ENCODE measurements around the gene CDX1. TPM values are rescaled to one million over a fixed set of nuclear protein-coding genes. Genes with fewer than 3 reads are reported as not detected.
A peak's percentile ranks its signal among the peaks of the same experiment; 100 is the strongest.

Gene CDX1
- total RNA-seq, 1 experiment from 2014 or later = 0.29 TPM

DNA sequence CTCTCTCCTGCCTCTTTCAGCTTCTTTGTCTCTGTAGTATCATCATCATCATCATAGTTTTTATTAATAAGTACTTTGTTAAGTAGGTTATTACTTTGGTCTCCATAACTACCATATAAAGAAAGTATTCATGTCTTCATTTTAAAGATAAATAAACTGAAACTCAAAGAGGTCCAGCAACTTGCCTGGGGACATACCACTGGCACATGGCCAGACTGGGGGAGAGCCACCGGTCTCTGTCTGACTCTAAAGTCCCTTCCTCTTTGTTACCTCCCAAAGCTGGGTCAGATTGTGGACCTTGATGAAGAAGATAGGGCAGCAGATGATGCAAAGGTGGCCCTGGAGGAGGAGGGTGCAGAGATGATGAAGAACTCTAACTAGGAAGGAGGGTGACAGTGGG is 8.5 kb downstream of the CDX1 start:
- CTCF ChIA-PET = interaction anchor here (0.7 to 1.8 kb wide), 9 partner anchors 12 to 78 kb away, joined by 3 to 15 read pairs (median 6); no protein-coding TSS in a partner anchor
- Mint-ChIP-seq H3K4me1 (ENCODE audit: low read depth, unreplicated experiment) (peaks cover 19% of the 10 kb centered on the region), H3K27me3 (ENCODE audit: insufficient read depth, unreplicated experiment) (no peaks in the 10 kb centered on the region)

DNA sequence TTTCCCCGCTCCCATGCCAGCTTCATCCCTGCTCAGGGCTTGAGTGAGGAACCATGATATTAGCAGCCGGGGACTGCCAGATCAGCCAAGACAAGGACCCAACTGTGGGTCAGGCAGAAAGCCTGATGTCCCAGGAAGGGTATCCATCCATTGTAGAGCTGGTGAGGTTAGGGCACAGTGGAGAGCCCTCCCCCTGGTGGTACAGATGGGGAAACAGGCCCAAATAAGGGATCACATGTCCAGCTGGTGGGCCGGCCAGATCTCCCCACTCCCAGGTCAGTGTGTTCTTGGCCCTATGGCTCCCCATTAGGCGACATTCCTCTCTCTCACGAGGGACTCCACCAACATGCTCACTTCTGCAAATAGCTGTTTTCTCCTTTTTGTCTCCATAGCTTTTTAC is 9.0 kb downstream of the CDX1 start:
- no peaks in the 10 kb centered on the region for H3K27me3 ChIP-seq (replicated peaks; ENCODE audit: control insufficient read depth, insufficient read depth, low read length)
- intact Hi-C loops (cut with micrococcal nuclease; ENCODE audit: unreplicated experiment) = loop anchor here (1.0 to 5.0 kb wide), 3 partner anchors 14 to 45 kb away; no protein-coding TSS in a partner anchor
- peaks cover 6% of the 10 kb centered on the region for H3K36me3 Mint-ChIP-seq (ENCODE audit: insufficient read depth, unreplicated experiment)
- H3K4me1 ChIP-seq = peaks cover 5% of the 10 kb centered on the region; the same call in 1 of the 2 replicates
- no peaks in the 10 kb centered on the region for H3K9me3 ChIP-seq
- no TSS peak for BruUV-seq (replicated peaks)
- H3K4me3 ChIP-seq (ENCODE audit: low read depth, low read length) = no peak overlapping the region
- no peak overlapping the region for H3K4me3 Mint-ChIP-seq (ENCODE audit: unreplicated experiment)
- DNase-seq = peak; percentile 62 to 72
- ChIA-PET CTCF (interaction anchor here (0.5 to 1.8 kb wide), 16 partner anchors 12 to 170 kb away, joined by 3 to 15 read pairs (median 3); no protein-coding TSS in a partner anchor), POLR2A (no interaction called here)
- H3K4me1 Mint-ChIP-seq (ENCODE audit: low read depth, unreplicated experiment) = peaks cover 19% of the 10 kb centered on the region
- no peaks in the 10 kb centered on the region for H3K9me3 Mint-ChIP-seq (ENCODE audit: unreplicated experiment)
- no peaks in the 10 kb centered on the region for H3K27me3 Mint-ChIP-seq (ENCODE audit: insufficient read depth, unreplicated experiment)
- no peak overlapping the region for H3K27ac Mint-ChIP-seq (ENCODE audit: unreplicated experiment)
- no peaks in the 10 kb centered on the region; the same call in 1 of the 2 replicates for H3K36me3 ChIP-seq (ENCODE audit: control insufficient read depth, insufficient read depth, low read length)
- TF ChIP-seq, protein P1, sequence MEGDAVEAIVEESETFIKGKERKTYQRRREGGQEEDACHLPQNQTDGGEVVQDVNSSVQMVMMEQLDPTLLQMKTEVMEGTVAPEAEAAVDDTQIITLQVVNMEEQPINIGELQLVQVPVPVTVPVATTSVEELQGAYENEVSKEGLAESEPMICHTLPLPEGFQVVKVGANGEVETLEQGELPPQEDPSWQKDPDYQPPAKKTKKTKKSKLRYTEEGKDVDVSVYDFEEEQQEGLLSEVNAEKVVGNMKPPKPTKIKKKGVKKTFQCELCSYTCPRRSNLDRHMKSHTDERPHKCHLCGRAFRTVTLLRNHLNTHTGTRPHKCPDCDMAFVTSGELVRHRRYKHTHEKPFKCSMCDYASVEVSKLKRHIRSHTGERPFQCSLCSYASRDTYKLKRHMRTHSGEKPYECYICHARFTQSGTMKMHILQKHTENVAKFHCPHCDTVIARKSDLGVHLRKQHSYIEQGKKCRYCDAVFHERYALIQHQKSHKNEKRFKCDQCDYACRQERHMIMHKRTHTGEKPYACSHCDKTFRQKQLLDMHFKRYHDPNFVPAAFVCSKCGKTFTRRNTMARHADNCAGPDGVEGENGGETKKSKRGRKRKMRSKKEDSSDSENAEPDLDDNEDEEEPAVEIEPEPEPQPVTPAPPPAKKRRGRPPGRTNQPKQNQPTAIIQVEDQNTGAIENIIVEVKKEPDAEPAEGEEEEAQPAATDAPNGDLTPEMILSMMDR (IDR thresholded peaks at IDR 0.05; ENCODE audit: insufficient read depth in 1 of 2, low read depth in 1 of 2, low read length in 1 of 2, severe bottlenecking in 1 of 2, unreplicated experiment in 1 of 2) = peak; percentile 63 to 67

More for the DNA sequence above, 8.5 kb downstream of the CDX1 start:
- no TSS peak for BruUV-seq (replicated peaks)
- peaks cover 6% of the 10 kb centered on the region for H3K36me3 Mint-ChIP-seq (ENCODE audit: insufficient read depth, unreplicated experiment)
- POLR2A ChIA-PET = no interaction called here
- intact Hi-C loops (cut with micrococcal nuclease; ENCODE audit: unreplicated experiment) = loop anchor here (1.0 to 5.0 kb wide), 3 partner anchors 14 to 45 kb away; no protein-coding TSS in a partner anchor
- H3K4me3 Mint-ChIP-seq (ENCODE audit: unreplicated experiment) = no peak overlapping the region
- no peaks in the 10 kb centered on the region for H3K27me3 ChIP-seq (replicated peaks; ENCODE audit: control insufficient read depth, insufficient read depth, low read length)
- H3K9me3 ChIP-seq = no peaks in the 10 kb centered on the region
- H3K4me1 ChIP-seq = peaks cover 5% of the 10 kb centered on the region; the same call in 1 of the 2 replicates
- TF ChIP-seq, protein P1 (IDR thresholded peaks at IDR 0.05; ENCODE audit: insufficient read depth in 1 of 2, low read depth in 1 of 2, low read length in 1 of 2, severe bottlenecking in 1 of 2, unreplicated experiment in 1 of 2) = no peak
- H3K36me3 ChIP-seq (ENCODE audit: control insufficient read depth, insufficient read depth, low read length) = no peaks in the 10 kb centered on the region; the same call in 1 of the 2 replicates
- H3K27ac Mint-ChIP-seq (ENCODE audit: unreplicated experiment) = no peak overlapping the region
- H3K4me3 ChIP-seq (ENCODE audit: low read depth, low read length) = no peak overlapping the region
- H3K9me3 Mint-ChIP-seq (ENCODE audit: unreplicated experiment) = no peaks in the 10 kb centered on the region
- DNase-seq = no peak

DNA sequence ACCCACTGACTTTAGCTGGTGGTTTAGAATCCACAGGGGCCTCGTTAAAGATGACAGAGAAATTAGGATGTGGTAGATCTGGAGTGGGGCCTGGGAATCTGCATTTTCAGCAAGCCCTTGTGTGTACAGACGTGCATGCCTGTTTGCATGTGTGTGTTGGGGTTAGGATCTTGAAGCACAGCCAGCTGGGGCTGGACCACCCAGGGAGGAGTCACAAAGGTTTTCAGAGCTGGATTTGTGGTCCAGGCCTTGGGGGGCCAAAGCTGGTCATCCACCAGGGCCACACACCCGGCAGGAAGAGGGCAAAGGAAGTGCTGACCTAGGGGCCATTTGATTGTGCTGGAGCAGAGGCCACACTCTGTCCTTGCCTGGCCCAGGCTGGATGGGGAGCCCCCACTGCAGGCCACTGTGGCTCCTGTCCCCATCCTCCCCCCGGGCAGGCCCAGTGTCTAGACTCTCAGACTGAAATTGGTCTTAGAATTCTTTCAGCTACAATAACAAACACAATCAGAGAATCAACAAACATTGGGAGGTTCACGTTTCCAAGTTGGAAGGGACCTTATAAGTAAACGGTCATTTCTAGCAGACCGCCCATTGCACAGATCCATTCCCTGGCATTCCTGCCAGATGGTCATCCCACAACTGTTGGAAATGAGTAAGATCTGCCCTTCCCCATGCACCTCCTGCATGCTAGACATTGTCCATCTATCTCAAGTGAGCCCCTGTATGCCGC is 10.3 kb downstream of the CDX1 start:
- Mint-ChIP-seq H3K36me3 (ENCODE audit: insufficient read depth, unreplicated experiment) (peaks cover 6% of the 10 kb centered on the region), H3K4me3 (ENCODE audit: unreplicated experiment) (no peak overlapping the region), H3K27ac (ENCODE audit: unreplicated experiment) (no peak overlapping the region), H3K27me3 (ENCODE audit: insufficient read depth, unreplicated experiment) (no peaks in the 10 kb centered on the region), H3K4me1 (ENCODE audit: low read depth, unreplicated experiment) (peaks cover 19% of the 10 kb centered on the region), H3K9me3 (ENCODE audit: unreplicated experiment) (no peaks in the 10 kb centered on the region)
- Histone ChIP-seq H3K27me3 (replicated peaks; ENCODE audit: control insufficient read depth, insufficient read depth, low read length) (no peaks in the 10 kb centered on the region), H3K4me1 (peaks cover 5% of the 10 kb centered on the region; the same call in 1 of the 2 replicates), H3K9me3 (no peaks in the 10 kb centered on the region), H3K4me3 (ENCODE audit: low read depth, low read length) (no peak overlapping the region), H3K36me3 (ENCODE audit: control insufficient read depth, insufficient read depth, low read length) (no peaks in the 10 kb centered on the region; the same call in 1 of the 2 replicates)
- BruUV-seq (replicated peaks) = no TSS peak
- no peak for DNase-seq
- POLR2A ChIA-PET = no interaction called here
- CTCF ChIA-PET = interaction anchor here (0.5 to 1.8 kb wide), 3 partner anchors 10 to 40 kb away, joined by 3 to 15 read pairs (median 5); no protein-coding TSS in a partner anchor
- TF ChIP-seq, protein P1 (IDR thresholded peaks at IDR 0.05; ENCODE audit: insufficient read depth in 1 of 2, low read depth in 1 of 2, low read length in 1 of 2, severe bottlenecking in 1 of 2, unreplicated experiment in 1 of 2) = no peak
- intact Hi-C loops (cut with micrococcal nuclease; ENCODE audit: unreplicated experiment) = loop anchor here (5.0 kb wide), 1 partner anchor 40 kb away; no protein-coding TSS in a partner anchor

All from Caco-2 (cell line).